22Rv1 (cell line): Measurements from ENCODE around the gene RAMACL.
"Not testable (repeated sequence)": the region's sequence is repeated elsewhere in the genome, so short reads cannot be mapped to it uniquely, and the experiment has no call there.

Source experiments
- H3K27ac ChIP-seq: fragments of 450-650 bp; 2 replicates; pipeline ENCODE4 v1.5.1; 2017
- CTCF ChIP-seq: fragments of 450-650 bp; IDR thresholded peaks from 2 replicates; pipeline ENCODE4 v1.5.1; 2017; ENCODE audit warnings: mild to moderate bottlenecking
- ZFX ChIP-seq: fragments of 450-650 bp; IDR thresholded peaks from 2 replicates; pipeline ENCODE4 v1.6.1; 2017; ENCODE audit warnings: antibody characterized with exemption, borderline replicate concordance

The RAMACL gene

GRCh38 chr6:166541876-166542579 is 44.5 kb downstream of the RAMACL start:
- H3K27ac ChIP-seq = no peak overlapping the region
- TF ChIP-seq ZFX (no peak), CTCF (no peak)

- TF ChIP-seq CTCF (no peak), ZFX (no peak)
- H3K27ac ChIP-seq = no peak overlapping the region
These were observed 45.1 kb downstream of the RAMACL start for GRCh38 chr6:166541366-166541765.

- TF ChIP-seq ZFX (no peak), CTCF (no peak)
- H3K27ac ChIP-seq = no peak overlapping the region
These were observed 45.7 kb downstream of the RAMACL start for GRCh38 chr6:166540631-166541331.

GRCh38 chr6:166539543-166539942 is 46.9 kb downstream of the RAMACL start:
- TF ChIP-seq CTCF (no peak), ZFX (no peak)

GRCh38 chr6:166539011-166539385 is 47.5 kb downstream of the RAMACL start:
- not testable (repeated sequence) for H3K27ac ChIP-seq

More at GRCh38 chr6:166539543-166539942, 46.9 kb downstream of the RAMACL start:
- no peak overlapping the region for H3K27ac ChIP-seq

- TF ChIP-seq ZFX (no peak), CTCF (no peak)
- H3K27ac ChIP-seq = no peak overlapping the region
These were observed 48.0 kb downstream of the RAMACL start for GRCh38 chr6:166538297-166539010.

- TF ChIP-seq ZFX (no peak), CTCF (no peak)
These were observed 51.6 kb downstream of the RAMACL start for GRCh38 chr6:166534658-166535406.

More at GRCh38 chr6:166534658-166535406, 51.6 kb downstream of the RAMACL start:
- H3K27ac ChIP-seq = no peak overlapping the region
